GM08714 (cell line): ENCODE data around the gene DHRS2.
"Not testable (repeated sequence)": the region's sequence is repeated elsewhere in the genome, so short reads cannot be mapped to it uniquely, and the experiment has no call there.

ENCODE experiments used
- H3K4me3 ChIP-seq: fragments of 200-500 bp; sonication (Bioruptor generic); 2 replicates; pipeline ENCODE4 v1.5.1; 2014; ENCODE audit warnings: mild to moderate bottlenecking, low read length, inconsistent platforms
- ZNF274 ChIP-seq: IDR thresholded peaks from 2 replicates; pipeline ENCODE4 v1.6.1; 2012; ENCODE audit warnings: mild to moderate bottlenecking, low read depth, low read length

The DHRS2 gene

DNA sequence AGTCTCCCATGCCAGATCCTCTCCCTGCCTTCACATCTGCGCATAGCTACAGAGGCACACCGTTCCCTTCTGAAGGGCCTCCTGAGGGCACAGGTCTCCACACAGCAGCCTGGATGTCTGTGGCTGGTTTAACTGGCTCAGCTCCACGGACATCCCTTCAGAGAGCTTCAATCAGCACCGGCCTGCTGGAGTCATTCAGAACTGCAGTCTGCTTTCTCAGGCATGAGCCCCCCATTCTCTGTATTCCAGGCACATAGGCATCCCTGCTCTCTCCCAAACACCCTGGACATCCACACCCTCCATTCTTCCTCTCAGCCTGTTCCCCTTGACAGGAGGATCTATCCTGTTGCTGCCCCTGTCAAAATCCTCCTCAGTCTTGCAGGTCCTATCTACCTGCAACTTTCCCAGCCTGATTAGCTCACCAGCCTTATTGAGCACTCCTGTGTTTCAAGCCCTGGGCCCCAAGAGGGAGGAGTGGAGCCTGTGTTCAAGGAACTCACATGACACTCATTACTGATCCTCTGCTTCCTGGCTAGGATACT is 2.9 kb upstream of the DHRS2 start:
- TF ChIP-seq ZNF274: no peak
- no peak overlapping the region for H3K4me3 ChIP-seq

DNA sequence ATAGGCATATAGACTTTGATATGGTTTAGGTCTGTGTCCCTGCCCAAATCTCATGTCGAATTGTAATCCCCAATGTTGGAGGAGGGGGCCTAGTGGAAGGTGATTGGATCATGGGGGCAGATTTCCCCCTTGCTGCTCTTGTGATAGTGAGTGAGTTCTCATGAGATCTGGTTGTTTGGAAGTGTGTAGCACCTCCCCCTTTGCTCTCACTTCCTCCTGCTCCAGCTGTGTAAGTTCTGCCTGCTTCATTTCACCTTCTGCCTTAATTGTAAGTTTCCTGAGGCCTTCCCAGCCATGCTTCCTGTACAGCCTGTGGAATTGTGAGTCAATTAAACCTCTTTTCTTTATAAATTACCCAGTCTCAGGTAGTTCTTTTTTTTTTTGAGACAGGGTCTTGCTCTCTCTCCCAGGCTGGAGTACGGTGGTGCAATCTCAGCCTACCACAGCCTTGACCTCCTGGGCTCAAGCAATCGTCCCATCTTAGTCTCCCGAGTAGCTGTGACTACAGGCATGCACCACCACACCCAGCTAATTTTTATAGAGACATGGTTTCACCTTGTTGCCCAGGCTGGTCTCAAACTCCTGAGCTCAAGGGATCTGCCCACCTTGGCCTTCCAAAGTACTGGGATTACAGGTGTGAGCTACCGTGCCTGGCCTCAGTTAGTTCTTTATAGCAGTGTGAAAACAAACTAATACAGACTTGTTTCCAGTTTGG is 1.3 kb upstream of the DHRS2 start:
- not testable (repeated sequence) for H3K4me3 ChIP-seq

DNA sequence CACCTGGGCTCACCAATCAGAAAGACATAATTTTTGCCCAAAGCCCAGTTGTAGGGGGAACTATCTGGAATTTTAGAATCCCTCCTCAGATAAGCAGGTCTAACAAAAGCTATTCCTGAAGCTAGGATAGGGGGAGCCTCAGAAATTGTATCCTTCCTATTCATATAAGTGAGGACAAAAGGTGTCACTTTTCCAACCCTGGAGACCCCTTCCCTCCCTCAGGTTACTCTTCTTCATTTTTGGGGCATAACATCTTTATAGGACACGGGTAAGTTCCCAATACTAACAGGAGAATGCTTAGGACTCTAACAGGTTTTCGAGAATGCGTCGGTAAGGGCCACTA is 1.1 kb downstream of the DHRS2 start:
- H3K4me3 ChIP-seq: not testable (repeated sequence)

DNA sequence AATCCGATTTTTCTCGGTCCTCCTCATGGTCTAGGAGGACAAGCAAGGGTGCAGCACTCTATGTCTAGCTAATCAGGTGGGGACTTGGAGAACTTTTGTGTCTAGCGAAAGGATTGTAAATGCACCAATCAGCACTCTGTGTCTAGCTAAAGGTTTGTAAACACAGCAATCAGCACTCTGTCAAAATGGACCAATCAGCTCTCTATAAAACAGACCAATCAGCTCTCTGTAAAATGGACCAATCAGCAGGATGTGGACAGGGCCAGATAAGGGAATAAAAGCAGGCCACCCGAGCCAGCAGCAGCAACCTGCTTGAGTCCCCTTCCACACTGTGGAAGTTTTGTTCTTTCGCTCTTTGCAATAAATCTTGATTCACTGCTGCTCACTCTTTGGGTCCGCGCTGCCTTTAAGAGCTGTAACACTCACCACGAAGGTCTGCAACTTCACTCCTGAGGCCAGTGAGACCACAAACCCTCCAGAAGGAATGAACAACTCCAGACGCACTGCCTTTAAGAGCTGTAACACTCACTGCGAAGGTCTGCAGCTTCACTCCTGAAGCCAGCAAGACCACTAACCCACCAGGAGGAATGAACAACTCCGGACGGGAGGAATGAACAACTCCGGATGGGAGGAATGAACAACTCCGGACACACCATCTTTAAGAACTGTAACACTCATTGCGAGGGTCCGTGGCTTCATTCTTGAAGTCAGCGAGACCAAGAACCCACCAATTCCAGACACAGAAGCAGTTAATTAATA is 1.7 kb downstream of the DHRS2 start:
- not testable (repeated sequence) for H3K4me3 ChIP-seq

DNA sequence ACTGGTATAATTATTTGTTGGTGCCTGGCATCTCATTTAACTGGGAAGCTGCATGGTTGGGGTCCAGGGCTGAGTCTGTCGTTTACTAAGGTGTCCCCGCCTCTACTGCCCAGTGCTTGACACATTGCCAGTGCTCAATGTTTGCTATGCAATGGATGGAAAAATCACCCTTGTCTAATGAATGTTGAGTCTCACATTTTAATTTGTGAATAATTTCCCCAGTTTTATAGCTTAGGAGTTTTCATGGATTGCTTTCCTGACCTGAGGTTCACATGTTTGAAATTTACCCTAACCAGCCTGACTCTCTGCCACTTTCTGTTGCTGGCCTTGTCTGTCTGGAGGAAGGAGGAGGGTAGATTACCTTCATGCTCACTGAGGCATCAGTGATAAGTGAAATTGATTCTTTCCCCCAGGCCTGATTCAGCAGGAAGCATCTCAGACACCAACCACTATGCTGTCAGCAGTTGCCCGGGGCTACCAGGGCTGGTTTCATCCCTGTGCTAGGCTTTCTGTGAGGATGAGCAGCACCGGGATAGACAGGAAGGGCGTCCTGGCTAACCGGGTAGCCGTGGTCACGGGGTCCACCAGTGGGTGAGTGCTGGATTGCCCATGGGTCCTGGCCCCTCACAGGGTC is 2.4 kb downstream of the DHRS2 start:
- TF ChIP-seq ZNF274: no peak
- H3K4me3 ChIP-seq: no peak overlapping the region

DNA sequence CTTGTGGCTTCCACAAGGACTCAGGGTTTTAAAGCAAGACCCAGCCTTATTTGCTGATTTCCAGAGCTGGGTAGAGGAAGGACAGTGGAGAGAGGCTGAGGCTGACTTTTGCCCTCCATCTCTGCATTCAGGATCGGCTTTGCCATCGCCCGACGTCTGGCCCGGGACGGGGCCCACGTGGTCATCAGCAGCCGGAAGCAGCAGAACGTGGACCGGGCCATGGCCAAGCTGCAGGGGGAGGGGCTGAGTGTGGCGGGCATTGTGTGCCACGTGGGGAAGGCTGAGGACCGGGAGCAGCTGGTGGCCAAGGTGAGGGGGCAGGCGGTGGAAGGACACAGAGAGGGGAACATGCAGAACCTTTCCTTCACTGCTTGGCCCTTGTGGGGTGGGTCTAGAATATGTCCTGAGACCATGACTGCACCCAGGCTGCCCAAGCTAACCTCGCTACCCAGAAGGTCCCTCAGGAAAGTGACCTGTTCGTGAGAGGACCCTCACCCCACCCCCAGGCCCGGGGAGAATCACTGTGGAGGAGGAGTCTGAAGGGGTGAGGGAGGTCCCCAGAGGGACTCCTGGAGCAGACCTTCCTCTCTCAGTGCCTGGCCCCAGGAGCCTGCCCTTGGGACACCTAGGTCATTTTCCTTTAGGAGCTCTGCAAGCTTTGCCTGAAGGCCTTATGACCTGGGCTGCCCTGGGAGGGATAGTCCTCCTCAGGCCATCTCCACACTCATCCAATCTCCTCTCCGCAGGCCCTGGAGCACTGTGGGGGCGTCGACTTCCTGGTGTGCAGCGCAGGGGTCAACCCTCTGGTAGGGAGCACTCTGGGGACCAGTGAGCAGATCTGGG is 3.1 kb downstream of the DHRS2 start:
- TF ChIP-seq ZNF274: no peak
- H3K4me3 ChIP-seq: no peak overlapping the region

DNA sequence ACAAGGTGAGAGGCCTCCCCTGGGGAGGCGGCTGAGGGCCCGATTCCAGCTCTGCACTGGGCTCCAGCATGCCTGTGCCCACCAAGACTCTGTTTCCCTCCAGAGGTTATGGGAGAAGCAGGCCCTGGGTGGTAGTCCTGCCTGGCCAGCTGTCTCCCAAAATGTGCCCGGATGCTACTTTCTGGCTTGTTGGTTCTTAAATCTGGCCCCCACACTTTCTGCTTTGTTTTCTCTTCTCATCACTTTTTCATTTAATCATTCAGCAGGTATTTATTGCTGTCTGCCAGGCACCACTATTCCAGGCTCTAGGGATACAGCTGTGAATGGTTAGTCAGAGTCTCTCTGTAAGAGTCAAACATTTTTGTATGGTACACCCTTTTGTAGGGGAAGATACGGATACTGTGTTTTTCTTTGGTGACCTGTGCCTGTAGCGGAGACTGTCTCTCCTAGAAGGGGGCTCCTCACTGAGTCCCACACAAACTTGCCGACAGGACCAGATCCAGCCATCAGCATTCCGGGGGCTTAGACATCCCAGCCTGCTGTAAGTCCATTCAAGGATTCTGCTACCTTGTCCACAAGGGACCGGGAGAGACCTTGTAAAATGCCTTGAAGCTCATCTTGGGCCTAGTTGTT is 3.8 kb downstream of the DHRS2 start:
- TF ChIP-seq ZNF274: no peak
- H3K4me3 ChIP-seq: no peak overlapping the region

DNA sequence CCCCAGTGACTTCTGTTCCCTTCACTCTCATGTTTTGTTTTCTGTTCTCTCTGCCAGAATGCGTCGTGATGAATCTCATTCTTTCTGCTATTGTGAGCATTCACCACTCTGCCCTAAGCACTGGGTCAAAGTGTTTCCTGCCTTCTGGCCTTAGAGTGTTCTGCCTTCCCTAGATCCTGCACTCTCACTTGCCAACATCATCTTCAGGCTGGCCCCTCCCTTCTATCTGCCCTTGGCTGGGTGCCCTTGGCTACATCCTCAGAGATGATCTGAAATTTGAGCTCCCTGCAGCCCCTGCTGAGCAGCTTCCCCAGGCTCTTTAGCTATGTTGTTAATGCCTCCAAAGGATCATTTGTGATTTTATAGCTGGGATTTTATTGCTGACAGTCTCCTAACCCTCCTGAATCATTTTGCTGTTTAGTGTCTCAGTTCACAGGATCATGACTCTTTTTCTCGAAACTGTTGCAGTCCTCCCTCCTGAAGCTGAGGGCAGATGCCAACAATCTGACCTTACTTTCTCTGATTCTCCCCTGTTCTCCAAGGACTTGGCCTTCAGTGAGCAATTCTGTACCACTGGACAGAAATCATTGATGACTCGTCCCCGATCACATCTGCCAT is 4.5 kb downstream of the DHRS2 start:
- H3K4me3 ChIP-seq: no peak overlapping the region
- TF ChIP-seq ZNF274: no peak

DNA sequence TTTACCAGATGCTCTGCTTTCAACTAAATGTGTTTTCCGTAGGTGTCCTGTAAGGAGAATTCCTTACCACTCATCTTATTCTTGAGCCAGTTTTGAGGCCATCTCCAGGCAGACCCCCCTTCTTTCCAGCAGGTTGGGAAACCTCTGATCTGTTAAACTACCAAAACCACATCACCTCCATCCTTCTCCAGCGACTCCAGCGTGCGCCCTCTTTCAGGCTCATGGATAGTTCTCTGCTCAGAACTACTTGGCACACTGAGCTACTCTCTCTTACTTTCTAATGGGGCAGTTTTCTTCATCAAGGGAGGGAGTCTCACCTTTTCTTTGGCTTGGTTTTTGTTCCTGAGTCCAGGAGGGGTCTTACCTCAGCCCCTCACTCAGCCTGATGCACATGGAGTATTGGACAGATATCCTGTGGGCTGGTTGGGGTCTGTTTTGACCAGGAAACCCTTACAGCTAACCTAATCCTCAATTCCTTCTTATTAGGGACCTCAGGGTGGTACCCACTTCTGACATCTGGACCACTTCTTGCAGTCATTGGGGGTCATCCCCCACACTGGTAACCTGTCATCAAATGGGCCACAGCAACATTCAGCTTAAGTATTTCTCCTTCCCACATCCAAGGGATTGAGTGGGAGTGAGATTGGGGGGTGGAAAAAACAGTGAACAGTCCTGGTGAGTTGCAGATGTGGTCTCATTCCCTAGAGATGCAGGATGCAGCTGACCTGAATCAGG is 5.2 kb downstream of the DHRS2 start:
- no peak overlapping the region for H3K4me3 ChIP-seq
- TF ChIP-seq ZNF274: no peak

DNA sequence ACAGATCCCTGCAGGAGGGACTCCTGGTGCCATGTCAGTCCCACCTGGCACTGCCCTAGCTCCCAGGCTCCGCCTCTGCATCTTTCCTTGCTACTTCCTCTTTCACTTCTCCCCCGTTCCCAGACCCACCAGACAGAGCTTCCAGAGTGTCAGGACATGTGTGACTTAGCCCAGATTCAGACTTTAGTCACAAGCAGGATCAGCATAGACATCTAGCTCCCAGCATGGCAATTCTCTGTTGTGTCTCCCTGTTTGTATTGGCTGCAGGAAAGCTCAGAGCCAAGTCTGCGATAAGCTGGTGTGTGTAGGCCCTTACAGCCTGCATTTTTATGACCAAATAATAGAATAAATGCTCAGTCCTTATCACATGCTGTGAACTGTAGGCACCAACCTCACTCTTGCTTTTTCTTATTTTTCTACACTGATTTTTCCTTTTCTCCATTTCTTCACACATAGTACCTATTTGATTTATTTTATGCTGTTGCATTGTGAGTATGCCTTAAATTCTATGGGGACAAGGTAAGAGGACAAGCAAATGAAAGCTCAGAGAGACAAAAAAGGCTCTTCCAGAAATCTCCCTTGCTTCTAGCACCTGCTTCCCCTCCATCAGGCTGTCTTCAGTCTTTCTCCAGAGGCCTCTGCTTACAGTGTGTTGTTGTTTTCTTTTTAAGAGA is 5.9 kb downstream of the DHRS2 start:
- no peak for TF ChIP-seq ZNF274
- no peak overlapping the region for H3K4me3 ChIP-seq

DNA sequence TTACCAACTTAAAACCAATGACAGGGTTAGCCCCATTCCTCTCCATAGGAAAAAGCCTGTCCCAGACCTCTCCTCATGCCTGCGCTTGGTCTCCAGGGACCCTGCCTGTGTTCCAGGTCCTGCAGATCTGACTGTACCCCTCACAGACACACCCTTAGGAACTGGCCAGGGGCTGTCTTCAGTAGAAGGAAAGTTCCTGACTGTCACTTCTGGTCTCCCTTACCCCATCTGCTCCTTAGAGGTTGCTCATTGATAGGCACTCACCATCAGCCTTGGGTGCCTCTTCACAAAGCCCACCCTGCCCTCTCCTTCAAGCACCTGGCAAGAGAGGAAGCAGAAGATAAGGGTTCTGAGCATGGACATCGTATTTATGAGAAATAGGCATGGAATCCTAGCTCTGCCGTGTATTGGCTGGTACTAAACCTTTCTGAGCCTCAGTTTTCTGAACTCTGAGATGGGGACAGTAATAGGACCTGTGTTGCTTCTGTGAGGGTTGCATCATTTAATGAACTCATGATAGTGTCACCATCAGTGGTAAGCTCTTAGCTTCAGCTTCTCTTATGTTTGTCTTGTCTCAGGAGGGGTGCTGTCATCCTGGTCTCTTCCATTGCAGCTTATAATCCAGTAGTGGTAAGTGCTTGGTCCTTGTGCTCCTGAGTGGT is 7.5 kb downstream of the DHRS2 start:
- no peak for TF ChIP-seq ZNF274
- no peak overlapping the region for H3K4me3 ChIP-seq
